Right renal pelvis (tissue), 4 donors: ENCODE measurements around the gene IQCK. TPM values are rescaled to one million over a fixed set of nuclear protein-coding genes. Genes with fewer than 3 reads are reported as not detected.
A peak's percentile ranks its signal among the peaks of the same experiment; 100 is the strongest.
"Not testable (repeated sequence)": the region's sequence is repeated elsewhere in the genome, so short reads cannot be mapped to it uniquely, and the experiment has no call there.

Source experiments
- DNase-seq, 4 donors: peaks; one replicate each; pipeline ENCODE4 v3.0.0-alpha.2; 2013; ENCODE audit warnings: low read depth in 4 of 4, low spot score in 3 of 4, missing footprints in 1 of 4
- polyA plus RNA-seq, 4 donors: library from polyadenylated mRNA; unstranded; fragments of 120-200 nt; gene quantifications; one replicate each; pipeline ENCODE4 v1.2.1, GENCODE V29; 2013; ENCODE audit not compliant: insufficient read length in 4 of 4

The IQCK gene
- polyA plus RNA-seq, 4 donors, result 45.0 to 51.9 (median 49.2) TPM

- DNase-seq, result no peak
These were observed 67.0 kb downstream of the IQCK start for GRCh38 chr16:19785081-19785480.

- no peak for DNase-seq
These were observed 67.5 kb downstream of the IQCK start for GRCh38 chr16:19785512-19786130.

- DNase-seq, result not testable (repeated sequence)
These were observed 83.3 kb downstream of the IQCK start for GRCh38 chr16:19801369-19801768.

- not testable (repeated sequence) for DNase-seq
These were observed 83.8 kb downstream of the IQCK start for GRCh38 chr16:19801824-19802223.

- no peak for DNase-seq
These were observed 84.5 kb downstream of the IQCK start for GRCh38 chr16:19802612-19803011.

- no peak for DNase-seq
These were observed 86.7 kb downstream of the IQCK start for GRCh38 chr16:19804538-19805323.

- no peak for DNase-seq
These were observed 87.5 kb downstream of the IQCK start for GRCh38 chr16:19805459-19806162.

GRCh38 chr16:19808061-19808641, 90.1 kb downstream of the IQCK start:
- DNase-seq, result peak in 1 of 4 donors; percentile 42

- no peak for DNase-seq
These were observed 91.1 kb downstream of the IQCK start for GRCh38 chr16:19809121-19809635.

GRCh38 chr16:19809693-19810092, 91.6 kb downstream of the IQCK start:
- DNase-seq, result no peak

GRCh38 chr16:19810817-19811731, 93.0 kb downstream of the IQCK start:
- DNase-seq, result peak in 1 of 4 donors; percentile 26

- DNase-seq, result no peak
These were observed 94.9 kb downstream of the IQCK start for GRCh38 chr16:19812986-19813385.

GRCh38 chr16:19815418-19815817, 97.3 kb downstream of the IQCK start:
- DNase-seq, result no peak

- DNase-seq, result no peak
These were observed 99.1 kb downstream of the IQCK start for GRCh38 chr16:19817122-19817521.

- DNase-seq, result no peak
These were observed 99.8 kb downstream of the IQCK start for GRCh38 chr16:19817875-19818274.

GRCh38 chr16:19822533-19822932, 104.5 kb downstream of the IQCK start:
- DNase-seq, result no peak

- DNase-seq, result no peak
These were observed 105.3 kb downstream of the IQCK start for GRCh38 chr16:19823322-19823721.

- no peak for DNase-seq
These were observed 106.1 kb downstream of the IQCK start for GRCh38 chr16:19824216-19824615.

- no peak for DNase-seq
These were observed 112.0 kb downstream of the IQCK start for GRCh38 chr16:19829844-19830692.
